Nephron (organoid): Measurements from ENCODE around the gene FZD4.

Experiments used
- H3K27ac Mint-ChIP-seq, 3 experiments: 2 replicates each; pipeline ENCODE4 v1.8.0; 2020; ENCODE audit warnings: mixed read lengths in 3 of 3, mild to moderate bottlenecking in 2 of 3, moderate library complexity in 1 of 3
- H3K27me3 Mint-ChIP-seq: 2 replicates; pipeline ENCODE4 v1.8.0; 2021; ENCODE audit warnings: low read depth, mild to moderate bottlenecking, moderate library complexity, mixed read lengths
- H3K36me3 Mint-ChIP-seq: 2 replicates; pipeline ENCODE4 v1.8.0; 2020; ENCODE audit warnings: low read depth, mixed read lengths
- H3K4me1 Mint-ChIP-seq: 2 replicates; pipeline ENCODE4 v1.8.0; 2020; ENCODE audit warnings: mixed read lengths
- H3K4me3 Mint-ChIP-seq, 3 experiments: 2 replicates each; pipeline ENCODE4 v1.8.0; 2020; ENCODE audit warnings: mild to moderate bottlenecking in 3 of 3, mixed read lengths in 3 of 3, moderate library complexity in 2 of 3
- H3K9me3 Mint-ChIP-seq: 2 replicates; pipeline ENCODE4 v1.8.0; 2020; ENCODE audit warnings: mixed read lengths
- CTCF ChIP-seq, 3 experiments: fragments of 200-600 bp; sonication (generic); IDR thresholded peaks; one replicate each; pipeline ENCODE4 v1.5.0; 2021; ENCODE audit warnings: antibody characterized with exemption in 3 of 3; ENCODE audit not compliant: unreplicated experiment in 3 of 3

The FZD4 gene

GRCh38 chr11:86934926-86935579 is 20.1 kb downstream of the FZD4 start:
- Mint-ChIP-seq H3K9me3 (no peaks in the 10 kb centered on the region), H3K4me1 (peaks cover 88% of the 10 kb centered on the region), H3K36me3 (no peaks in the 10 kb centered on the region), H3K27ac (peak overlapping the region; percentile 98 to 99 (median 98)), H3K27me3 (no peaks in the 10 kb centered on the region), H3K4me3 (peak overlapping the region in 2 of 3 experiments; percentile 31 to 48)
- TF ChIP-seq CTCF (IDR thresholded peaks at IDR 0.05; ENCODE audit: unreplicated experiment in 3 of 3) = no peak

GRCh38 chr11:86934582-86934900 is 20.7 kb downstream of the FZD4 start:
- Mint-ChIP-seq H3K36me3 (no peaks in the 10 kb centered on the region), H3K4me3 (peak overlapping the region in 2 of 3 experiments; percentile 41 to 51), H3K9me3 (no peaks in the 10 kb centered on the region), H3K4me1 (peaks cover 88% of the 10 kb centered on the region), H3K27ac (peak overlapping the region; percentile 98 to 99 (median 98)), H3K27me3 (no peaks in the 10 kb centered on the region)
- no peak for TF ChIP-seq CTCF (IDR thresholded peaks at IDR 0.05; ENCODE audit: unreplicated experiment in 3 of 3)

GRCh38 chr11:86933891-86934581 is 21.2 kb downstream of the FZD4 start:
- H3K4me1 Mint-ChIP-seq = peaks cover 85% of the 10 kb centered on the region
- H3K27me3 Mint-ChIP-seq = no peaks in the 10 kb centered on the region
- H3K27ac Mint-ChIP-seq = peak overlapping the region; percentile 98 to 99 (median 98)
- H3K36me3 Mint-ChIP-seq = no peaks in the 10 kb centered on the region
- TF ChIP-seq CTCF (IDR thresholded peaks at IDR 0.05; ENCODE audit: unreplicated experiment in 3 of 3) = no peak
- H3K9me3 Mint-ChIP-seq = no peaks in the 10 kb centered on the region
- H3K4me3 Mint-ChIP-seq = peak overlapping the region; percentile 28 to 51 (median 41)

GRCh38 chr11:86932924-86933875 is 22.0 kb downstream of the FZD4 start:
- Mint-ChIP-seq H3K27ac (peak overlapping the region; percentile 98 to 99 (median 98)), H3K4me3 (peak overlapping the region in 2 of 3 experiments; percentile 5 to 37)
- TF ChIP-seq CTCF (IDR thresholded peaks at IDR 0.05; ENCODE audit: unreplicated experiment in 3 of 3) = no peak

GRCh38 chr11:86932259-86932585 is 23.0 kb downstream of the FZD4 start:
- Mint-ChIP-seq H3K36me3 (no peaks in the 10 kb centered on the region), H3K27me3 (no peaks in the 10 kb centered on the region), H3K4me1 (peaks cover 70% of the 10 kb centered on the region), H3K4me3 (peak overlapping the region; percentile 0 to 33 (median 12)), H3K27ac (peak overlapping the region; percentile 98 to 99 (median 98)), H3K9me3 (no peaks in the 10 kb centered on the region)
- TF ChIP-seq CTCF (IDR thresholded peaks at IDR 0.05; ENCODE audit: unreplicated experiment in 3 of 3) = no peak

More at GRCh38 chr11:86932924-86933875, 22.0 kb downstream of the FZD4 start:
- no peaks in the 10 kb centered on the region for H3K9me3 Mint-ChIP-seq
- no peaks in the 10 kb centered on the region for H3K27me3 Mint-ChIP-seq
- H3K36me3 Mint-ChIP-seq = no peaks in the 10 kb centered on the region
- H3K4me1 Mint-ChIP-seq = peaks cover 76% of the 10 kb centered on the region
